GM12801 (cell line): ENCODE data around the gene KRTAP10-5.

Experiments used
- TF ChIP-seq, protein P1 (sequence below): IDR thresholded peaks from one replicate; pipeline ENCODE4 v1.5.1; 2011; ENCODE audit warnings: control low read depth; ENCODE audit not compliant: insufficient read length; ENCODE audit errors: extremely low read depth

Gene KRTAP10-5

DNA sequence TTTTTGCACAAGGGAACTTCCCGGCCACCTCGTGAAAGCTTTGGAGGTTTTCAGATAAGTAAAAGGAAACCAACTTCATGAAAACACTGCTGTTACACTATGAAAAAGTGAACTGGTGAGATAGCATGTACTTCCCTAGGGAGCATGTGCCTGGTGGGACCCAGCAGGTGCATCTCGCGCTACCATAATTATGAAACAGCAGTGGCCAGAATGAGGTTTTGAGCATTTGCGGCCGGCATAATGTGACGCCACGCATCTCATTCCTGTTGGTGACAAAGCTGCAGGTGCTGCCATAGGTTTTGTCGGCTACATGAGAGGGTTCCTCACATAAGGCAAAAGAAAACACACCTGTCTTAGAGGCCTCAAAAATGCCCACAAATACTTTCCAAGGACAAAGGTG lies 23.5 kb downstream of the KRTAP10-5 start:
- TF ChIP-seq, protein P1, sequence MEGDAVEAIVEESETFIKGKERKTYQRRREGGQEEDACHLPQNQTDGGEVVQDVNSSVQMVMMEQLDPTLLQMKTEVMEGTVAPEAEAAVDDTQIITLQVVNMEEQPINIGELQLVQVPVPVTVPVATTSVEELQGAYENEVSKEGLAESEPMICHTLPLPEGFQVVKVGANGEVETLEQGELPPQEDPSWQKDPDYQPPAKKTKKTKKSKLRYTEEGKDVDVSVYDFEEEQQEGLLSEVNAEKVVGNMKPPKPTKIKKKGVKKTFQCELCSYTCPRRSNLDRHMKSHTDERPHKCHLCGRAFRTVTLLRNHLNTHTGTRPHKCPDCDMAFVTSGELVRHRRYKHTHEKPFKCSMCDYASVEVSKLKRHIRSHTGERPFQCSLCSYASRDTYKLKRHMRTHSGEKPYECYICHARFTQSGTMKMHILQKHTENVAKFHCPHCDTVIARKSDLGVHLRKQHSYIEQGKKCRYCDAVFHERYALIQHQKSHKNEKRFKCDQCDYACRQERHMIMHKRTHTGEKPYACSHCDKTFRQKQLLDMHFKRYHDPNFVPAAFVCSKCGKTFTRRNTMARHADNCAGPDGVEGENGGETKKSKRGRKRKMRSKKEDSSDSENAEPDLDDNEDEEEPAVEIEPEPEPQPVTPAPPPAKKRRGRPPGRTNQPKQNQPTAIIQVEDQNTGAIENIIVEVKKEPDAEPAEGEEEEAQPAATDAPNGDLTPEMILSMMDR: no peak

DNA sequence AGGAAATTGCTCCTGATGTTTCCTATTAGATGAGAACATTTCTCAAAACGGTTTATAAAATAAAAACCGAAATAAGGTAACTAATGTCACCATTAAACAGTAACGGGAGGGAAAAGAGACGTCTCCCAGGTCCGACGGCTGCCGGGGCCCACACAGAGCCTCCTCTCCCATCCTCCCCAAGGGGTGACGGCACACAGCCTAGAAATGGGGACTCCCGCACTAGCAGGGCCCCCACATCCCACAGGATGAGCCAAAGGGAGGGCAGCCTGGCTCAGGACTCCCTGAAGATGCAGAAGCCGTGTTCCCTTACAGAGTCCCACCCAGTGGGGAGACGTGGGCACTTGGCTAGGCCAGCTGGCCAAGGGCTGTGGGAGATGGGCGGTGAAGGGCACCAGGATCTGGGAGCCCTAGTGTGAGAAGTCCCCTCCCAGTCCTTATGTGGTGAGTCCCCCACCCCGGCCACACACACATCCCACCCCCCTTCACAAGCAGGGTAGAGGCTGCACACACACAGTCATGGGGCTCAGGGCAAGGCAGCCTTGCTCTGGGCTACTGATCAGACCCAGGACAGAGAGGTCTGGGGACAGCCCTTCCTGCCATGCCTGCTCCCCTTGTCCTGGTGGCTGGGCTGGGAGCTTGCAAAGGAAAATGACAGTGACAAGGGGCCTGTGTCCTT lies 25.1 kb downstream of the KRTAP10-5 start:
- TF ChIP-seq, protein P1: no peak

DNA sequence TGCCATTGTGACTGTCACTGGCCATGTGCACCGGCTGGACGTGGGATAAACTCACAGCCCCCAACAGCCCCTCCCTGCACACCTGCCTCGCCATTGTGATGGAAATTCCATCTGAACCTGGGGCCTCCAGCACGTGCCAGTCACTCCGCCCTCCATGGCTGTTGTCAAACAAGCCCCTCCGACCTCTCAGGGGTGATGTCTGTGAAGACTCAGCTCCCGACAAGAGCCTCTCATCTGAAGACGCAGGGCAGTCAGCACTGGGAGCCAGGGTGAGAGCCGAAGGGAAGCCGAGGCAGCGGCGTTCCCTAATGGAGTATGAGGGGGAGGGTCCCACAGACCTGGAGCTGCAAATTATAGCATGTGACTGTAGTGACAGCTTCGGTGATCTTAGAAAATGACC lies 27.7 kb downstream of the KRTAP10-5 start:
- TF ChIP-seq, protein P1: no peak

DNA sequence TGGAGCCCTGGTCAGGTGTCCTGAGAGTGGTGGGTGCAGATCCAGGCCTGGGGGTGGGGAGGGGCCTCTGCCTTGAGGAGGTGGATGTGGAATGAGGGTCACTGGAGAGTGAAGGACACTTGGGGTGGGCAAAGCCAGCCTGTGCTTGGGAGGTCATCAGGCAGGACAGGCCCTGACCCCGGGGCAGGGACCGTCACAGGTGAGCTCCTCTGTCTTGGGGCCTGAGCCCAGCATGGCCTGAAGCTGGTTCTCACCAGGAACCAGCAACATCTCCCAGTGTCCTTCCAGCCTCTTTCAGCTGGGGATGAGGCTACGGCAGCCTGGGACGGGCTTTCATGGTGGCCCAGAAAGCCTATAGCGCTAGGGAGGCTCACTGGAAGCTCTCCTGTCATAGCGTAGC lies 28.3 kb downstream of the KRTAP10-5 start:
- TF ChIP-seq, protein P1: no peak

DNA sequence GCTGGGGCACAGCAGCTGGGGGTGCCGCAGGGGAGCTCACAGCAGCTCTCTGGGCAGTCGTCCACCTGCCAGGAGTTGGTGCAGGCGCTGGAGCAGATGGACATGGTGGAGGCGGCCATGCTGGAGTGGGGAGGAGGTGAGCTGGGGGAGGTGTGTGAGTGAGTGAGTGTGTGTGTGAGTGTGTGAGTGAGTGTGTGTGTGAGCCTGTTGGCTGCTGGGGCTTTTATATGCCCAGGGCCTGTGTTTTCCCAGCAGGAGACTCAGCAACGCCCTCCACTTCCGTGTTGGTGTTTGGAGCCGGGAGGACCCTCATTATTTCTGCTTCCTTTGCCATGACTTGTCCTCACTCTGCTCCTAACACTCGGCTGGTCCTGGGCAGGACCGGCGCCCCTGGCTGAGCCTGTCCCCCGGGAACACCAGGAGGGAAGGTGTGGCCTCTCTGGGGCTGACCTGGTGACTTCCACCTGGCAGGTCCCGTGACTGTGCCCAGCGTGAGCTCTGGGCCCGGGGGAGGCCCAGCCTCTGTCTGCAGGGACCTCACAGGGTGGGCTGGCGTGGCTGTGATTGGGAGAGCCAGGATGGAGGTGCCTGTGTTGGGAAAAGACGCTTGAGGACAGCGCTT lies 29.0 kb downstream of the KRTAP10-5 start, which contains the start of gene KRTAP10-2:
TSS of gene KRTAP10-2 (minus strand) at position 166 of the 622 bp plus-strand sequence. CDS start at position 119, 47 bp downstream.
- TF ChIP-seq, protein P1: no peak

DNA sequence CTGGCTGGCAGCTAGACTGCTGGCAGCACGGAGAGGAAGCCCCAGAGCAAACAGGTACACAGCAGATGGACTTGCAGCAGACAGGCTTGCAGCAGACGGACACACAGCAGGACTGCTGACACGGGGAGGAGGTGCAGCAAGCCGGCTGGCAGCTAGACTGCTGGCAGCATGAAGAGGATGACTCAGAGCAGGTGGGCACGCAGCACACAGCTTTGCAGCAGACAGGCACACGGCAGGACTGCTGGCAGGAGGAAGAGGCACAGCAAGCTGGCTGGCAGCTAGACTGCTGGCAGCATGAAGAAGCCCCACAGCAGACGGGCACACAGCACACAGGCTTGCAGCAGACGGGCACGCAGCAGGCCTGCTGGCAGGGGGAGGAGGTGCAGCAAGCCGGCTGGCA lies 29.6 kb downstream of the KRTAP10-5 start:
- TF ChIP-seq, protein P1: no peak

DNA sequence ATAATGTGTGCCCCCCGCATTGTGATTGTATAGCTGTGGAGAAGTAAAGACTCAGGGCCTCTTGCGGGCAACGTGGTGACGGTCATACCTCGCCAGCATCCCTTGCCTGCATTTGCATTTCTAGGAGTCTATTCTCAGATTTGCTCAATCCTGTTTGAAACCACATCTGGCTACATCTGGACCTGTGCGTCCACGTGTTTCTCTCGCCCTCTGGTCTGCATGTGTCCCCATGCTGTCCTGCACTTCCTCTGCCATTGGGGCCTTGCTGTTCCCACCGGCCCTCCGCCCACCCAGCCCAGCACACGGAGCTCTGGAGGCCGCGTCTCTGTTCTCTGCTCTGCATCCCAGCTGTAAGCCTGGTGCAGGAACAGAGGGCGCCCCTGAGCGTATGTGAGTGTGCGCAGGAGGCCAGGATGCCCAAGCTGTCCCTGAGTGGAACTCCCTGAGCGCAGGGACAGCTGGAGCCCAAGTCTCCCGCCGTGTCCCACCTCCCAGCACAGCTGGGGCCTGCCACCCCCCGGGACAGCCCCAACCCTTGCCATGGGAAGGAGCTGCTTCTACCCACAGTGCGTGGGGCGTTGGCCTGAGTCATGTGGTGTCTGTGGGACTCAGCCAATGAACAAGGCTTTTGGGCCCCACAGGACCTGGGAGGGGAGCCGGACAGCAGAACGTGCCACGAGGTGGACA lies 30.7 kb downstream of the KRTAP10-5 start:
- TF ChIP-seq, protein P1: no peak
